GM12878 (cell line): ENCODE measurements around the gene UNC5B. TPM values are rescaled to one million over a fixed set of nuclear protein-coding genes. Genes with fewer than 3 reads are reported as not detected.

Experiments
- CTCF ChIP-seq, 3 experiments: IDR thresholded peaks in 2 of 3; conservative IDR thresholded peaks in 1 of 3; 2 replicates each; pipeline ENCODE4 v1.5.1; 2011; ENCODE audit warnings: low read depth in 3 of 3, low read length in 3 of 3, mild to moderate bottlenecking in 3 of 3, control low read depth in 2 of 3, moderate library complexity in 2 of 3, inconsistent platforms in 1 of 3, mixed read lengths in 1 of 3; ENCODE audit not compliant: control insufficient read depth in 2 of 3, insufficient read depth in 1 of 3; ENCODE audit errors: extremely low read depth in 1 of 3
- HDGF ChIP-seq: fragments of 450-650 bp; IDR thresholded peaks from 2 replicates; pipeline ENCODE4 v1.6.1; 2016; ENCODE audit warnings: antibody characterized with exemption
- PAX8 ChIP-seq: fragments of 450-650 bp; IDR thresholded peaks from 2 replicates; pipeline ENCODE4 v1.6.1; 2017; ENCODE audit warnings: mild to moderate bottlenecking, moderate library complexity
- PKNOX1 ChIP-seq: fragments of 450-650 bp; IDR thresholded peaks from 2 replicates; pipeline ENCODE4 v1.6.1; 2016; ENCODE audit warnings: mild to moderate bottlenecking
- RELB ChIP-seq: fragments of 450-650 bp; IDR thresholded peaks from 2 replicates; pipeline ENCODE4 v1.6.1; 2017; ENCODE audit warnings: low read depth, mild to moderate bottlenecking, moderate library complexity
- SKIL ChIP-seq: fragments of 450-650 bp; IDR thresholded peaks from 2 replicates; pipeline ENCODE4 v1.6.1; 2017; ENCODE audit warnings: mild to moderate bottlenecking, low read depth, inconsistent platforms; ENCODE audit not compliant: poor library complexity, severe bottlenecking
- SMC3 ChIP-seq: IDR thresholded peaks from 2 replicates; pipeline ENCODE4 v1.6.1; 2011; ENCODE audit warnings: low read length, improper control_type of control experiment, borderline replicate concordance
- polyA plus RNA-seq, 11 experiments: library from polyadenylated mRNA; depleted of rRNA in 4 of 11; unstranded in 6 of 11; stranded (reverse) in 5 of 11; fragments of >200 nt; fragmentation: Nextera tagmentation in 4 of 11; fragmentation: Illumina TruSeq in 1 of 11; extraction: Ambion mirVana in 4 of 11; extraction: Trizol in 1 of 11; gene quantifications; 1 replicate in 1 of 11; 2 replicates in 10 of 11; pipeline versions ENCODE4 v1.2.1 to v1.2.3, GENCODE V29; 2011 to 2016; ENCODE audit warnings: inconsistent platforms in 2 of 11, missing spikeins in 2 of 11, low read depth in 1 of 11
- total RNA-seq, 4 experiments: library from RNA; depleted of rRNA in 3 of 4; stranded (reverse); fragments of >200 nt in 3 of 4; fragmentation: Illumina TruSeq in 1 of 4; extraction: Trizol in 1 of 4; gene quantifications; 2 replicates each; pipeline versions ENCODE4 v1.2.1 to v1.2.3, GENCODE V29; 2013 to 2021

The UNC5B gene
- total and polyA plus RNA-seq, 10 of the 15 experiments (the other 5 are each of a cell fraction or from before 2014, with no cell fraction given): 0.03 to 0.08 TPM; not detected in 8

- TF ChIP-seq SMC3 (no peak), RELB (no peak), PKNOX1 (no peak), HDGF (no peak), SKIL (no peak), PAX8 (no peak), CTCF (IDR thresholded peaks at IDR 0.05 in 2 of 3, conservative IDR thresholded peaks at IDR 0.05 in 1 of 3; ENCODE audit: control insufficient read depth in 2 of 3, extremely low read depth in 1 of 3, insufficient read depth in 1 of 3, low read depth in 3 of 3, low read length in 3 of 3) (no peak)
These were observed 38.0 kb downstream of the UNC5B start (continued) for GRCh38 chr10:71250405-71250804.
